IgD-negative memory B cell (primary cell): ENCODE data around the gene NDUFA8. TPM values are rescaled to one million over a fixed set of nuclear protein-coding genes. Genes with fewer than 3 reads are reported as not detected.
"Not testable (repeated sequence)": the region's sequence is repeated elsewhere in the genome, so short reads cannot be mapped to it uniquely, and the experiment has no call there.

ENCODE experiments used
- H3K27ac Mint-ChIP-seq, 3 donors: one replicate each; pipeline ENCODE4 v1.8.0; 2020 to 2022; ENCODE audit warnings: mild to moderate bottlenecking in 3 of 3, mixed read lengths in 3 of 3, moderate library complexity in 1 of 3
- H3K27me3 Mint-ChIP-seq: one replicate; pipeline ENCODE4 v1.8.0; 2021; ENCODE audit warnings: mixed read lengths
- H3K36me3 Mint-ChIP-seq: one replicate; pipeline ENCODE4 v1.8.0; 2020; ENCODE audit warnings: mild to moderate bottlenecking, mixed read lengths
- H3K4me1 Mint-ChIP-seq, 3 donors: one replicate each; pipeline ENCODE4 v1.8.0; 2020 to 2022; ENCODE audit warnings: mixed read lengths in 3 of 3, mild to moderate bottlenecking in 1 of 3
- H3K4me3 Mint-ChIP-seq, 4 donors: one replicate each; pipeline ENCODE4 v1.8.0; 2020 to 2022; ENCODE audit warnings: mild to moderate bottlenecking in 4 of 4, mixed read lengths in 4 of 4, moderate library complexity in 3 of 4
- H3K9me3 Mint-ChIP-seq, 3 donors: one replicate each; pipeline ENCODE4 v1.8.0; 2020 to 2021; ENCODE audit warnings: mixed read lengths in 3 of 3, mild to moderate bottlenecking in 1 of 3
- polyA plus RNA-seq: library from polyadenylated mRNA; unstranded; fragments of 300-500 nt; fragmentation: Illumina TruSeq; gene quantifications from one replicate; pipeline ENCODE4 v1.2.3, GENCODE V29; 2021

NDUFA8 gene
- polyA plus RNA-seq, 1 donor from 2014 or later, result 73.0 TPM

GRCh38 chr9:122124528-122124927 lies 35.1 kb downstream of the NDUFA8 start:
- Mint-ChIP-seq H3K36me3 (no peaks in the 10 kb centered on the region), H3K9me3 (no peaks in the 10 kb centered on the region), H3K27ac (peak overlapping the region in 1 of 3 donors; percentile 92), H3K27me3 (peaks cover 42% of the 10 kb centered on the region), H3K4me3 (no peak overlapping the region), H3K4me1 (peaks cover 5 to 12% (median 6%) of the 10 kb centered on the region in 3 donors)

GRCh38 chr9:122124048-122124447 lies 35.5 kb downstream of the NDUFA8 start:
- Mint-ChIP-seq H3K27me3 (peaks cover 38% of the 10 kb centered on the region), H3K9me3 (no peaks in the 10 kb centered on the region), H3K36me3 (no peaks in the 10 kb centered on the region), H3K27ac (peak overlapping the region in 1 of 3 donors; percentile 92), H3K4me3 (no peak overlapping the region), H3K4me1 (peaks cover 5 to 12% (median 6%) of the 10 kb centered on the region in 3 donors)

GRCh38 chr9:122122903-122123632 lies 36.5 kb downstream of the NDUFA8 start:
- H3K36me3 Mint-ChIP-seq, result no peaks in the 10 kb centered on the region
- H3K4me3 Mint-ChIP-seq, result no peak overlapping the region
- no peaks in the 10 kb centered on the region for H3K9me3 Mint-ChIP-seq
- peak overlapping the region in 1 of 3 donors; percentile 29 for H3K27ac Mint-ChIP-seq
- H3K4me1 Mint-ChIP-seq, result peaks cover 5 to 12% (median 6%) of the 10 kb centered on the region in 3 donors
- peaks cover 38% of the 10 kb centered on the region for H3K27me3 Mint-ChIP-seq

- H3K27me3 Mint-ChIP-seq, result peaks cover 35% of the 10 kb centered on the region
- H3K27ac Mint-ChIP-seq, result peak overlapping the region in 1 of 3 donors; percentile 29
- H3K4me3 Mint-ChIP-seq, result no peak overlapping the region
- peaks cover 5 to 12% (median 6%) of the 10 kb centered on the region in 3 donors for H3K4me1 Mint-ChIP-seq
- H3K36me3 Mint-ChIP-seq, result no peaks in the 10 kb centered on the region
- no peaks in the 10 kb centered on the region for H3K9me3 Mint-ChIP-seq
These were observed 37.1 kb downstream of the NDUFA8 start for GRCh38 chr9:122122468-122122867.

- Mint-ChIP-seq H3K4me1 (peaks cover 5 to 12% (median 6%) of the 10 kb centered on the region in 3 donors), H3K36me3 (no peaks in the 10 kb centered on the region), H3K4me3 (no peak overlapping the region), H3K27me3 (peaks cover 30% of the 10 kb centered on the region), H3K9me3 (no peaks in the 10 kb centered on the region), H3K27ac (no peak overlapping the region)
These were observed 37.6 kb downstream of the NDUFA8 start for GRCh38 chr9:122121931-122122330.

GRCh38 chr9:122121391-122121790 lies 38.2 kb downstream of the NDUFA8 start:
- H3K27ac Mint-ChIP-seq, result no peak overlapping the region
- peaks cover 26% of the 10 kb centered on the region for H3K27me3 Mint-ChIP-seq
- no peaks in the 10 kb centered on the region for H3K36me3 Mint-ChIP-seq
- peaks cover under 1 to 8% (median 4%) of the 10 kb centered on the region in 3 donors for H3K4me1 Mint-ChIP-seq
- H3K9me3 Mint-ChIP-seq, result peaks cover 0 to 1% (median 0%) of the 10 kb centered on the region in 3 donors
- no peak overlapping the region for H3K4me3 Mint-ChIP-seq

- peaks cover 22% of the 10 kb centered on the region for H3K27me3 Mint-ChIP-seq
- H3K9me3 Mint-ChIP-seq, result peaks cover 0 to 1% (median 0%) of the 10 kb centered on the region in 3 donors
- no peak overlapping the region for H3K4me3 Mint-ChIP-seq
- no peaks in the 10 kb centered on the region for H3K36me3 Mint-ChIP-seq
- H3K4me1 Mint-ChIP-seq, result peaks cover 0 to 3% (median 3%) of the 10 kb centered on the region in 3 donors
- no peak overlapping the region for H3K27ac Mint-ChIP-seq
These were observed 39.1 kb downstream of the NDUFA8 start for GRCh38 chr9:122120316-122121071.

- H3K27ac Mint-ChIP-seq, result no peak overlapping the region
- H3K4me1 Mint-ChIP-seq, result no peaks in the 10 kb centered on the region
- no peaks in the 10 kb centered on the region for H3K36me3 Mint-ChIP-seq
- no peak overlapping the region for H3K4me3 Mint-ChIP-seq
- H3K27me3 Mint-ChIP-seq, result peaks cover 19% of the 10 kb centered on the region
- H3K9me3 Mint-ChIP-seq, result peaks cover 0 to 1% (median 0%) of the 10 kb centered on the region in 3 donors
These were observed 39.9 kb downstream of the NDUFA8 start for GRCh38 chr9:122119721-122120120.

- Mint-ChIP-seq H3K27me3 (peaks cover 15% of the 10 kb centered on the region), H3K4me3 (no peak overlapping the region), H3K27ac (no peak overlapping the region), H3K4me1 (no peaks in the 10 kb centered on the region), H3K36me3 (no peaks in the 10 kb centered on the region), H3K9me3 (peaks cover 0 to 1% (median 0%) of the 10 kb centered on the region in 3 donors)
These were observed 40.4 kb downstream of the NDUFA8 start for GRCh38 chr9:122119166-122119521.

GRCh38 chr9:122118343-122119165 lies 41.0 kb downstream of the NDUFA8 start:
- Mint-ChIP-seq H3K36me3 (no peaks in the 10 kb centered on the region), H3K4me1 (no peaks in the 10 kb centered on the region), H3K27me3 (peaks cover 10% of the 10 kb centered on the region), H3K27ac (no peak overlapping the region), H3K9me3 (peaks cover 0 to 1% (median 0%) of the 10 kb centered on the region in 3 donors), H3K4me3 (no peak overlapping the region)

GRCh38 chr9:122117241-122117640 lies 42.3 kb downstream of the NDUFA8 start:
- not testable (repeated sequence) for H3K27ac Mint-ChIP-seq, H3K27me3 Mint-ChIP-seq, H3K36me3 Mint-ChIP-seq, H3K9me3 Mint-ChIP-seq, H3K4me1 Mint-ChIP-seq
- peak overlapping the region in 1 of 4 donors; percentile 43 for H3K4me3 Mint-ChIP-seq

- H3K27ac Mint-ChIP-seq, result no peak overlapping the region
- H3K27me3 Mint-ChIP-seq, result peaks cover 9% of the 10 kb centered on the region
- no peaks in the 10 kb centered on the region for H3K36me3 Mint-ChIP-seq
- peaks cover 0 to 1% (median 0%) of the 10 kb centered on the region in 3 donors for H3K9me3 Mint-ChIP-seq
- H3K4me3 Mint-ChIP-seq, result no peak overlapping the region
- H3K4me1 Mint-ChIP-seq, result no peaks in the 10 kb centered on the region
These were observed 43.0 kb downstream of the NDUFA8 start for GRCh38 chr9:122116448-122117173.

- Mint-ChIP-seq H3K27me3 (peaks cover 9% of the 10 kb centered on the region), H3K36me3 (no peaks in the 10 kb centered on the region), H3K9me3 (peaks cover 0 to 1% (median 0%) of the 10 kb centered on the region in 3 donors), H3K27ac (no peak overlapping the region), H3K4me1 (no peaks in the 10 kb centered on the region), H3K4me3 (no peak overlapping the region)
These were observed 43.5 kb downstream of the NDUFA8 start for GRCh38 chr9:122116040-122116439.
